ENCODE results near the gene RPH3AL.
"Not testable (repeated sequence)": the region's sequence is repeated elsewhere in the genome, so short reads cannot be mapped to it uniquely, and the experiment has no call there.

The RPH3AL gene

GRCh38 chr17:246226-246625 lies 106.4 kb downstream of the RPH3AL start:
- H3K27ac ChIP-seq: no peak overlapping the region
- no peaks in the 10 kb centered on the region for H3K36me3 ChIP-seq (replicated peaks)
- in situ Hi-C loops (cut with HindIII; ENCODE audit: low pct_ligation_motif_present, low sequenced_read_pairs): no loop called here
- no peak overlapping the region for H3K4me3 ChIP-seq (ENCODE audit: low read depth, low read length)
- DNase-seq: no peak
- no peak for TF ChIP-seq CTCF (IDR thresholded peaks at IDR 0.05; ENCODE audit: low read depth, low read length, missing control alignments)
- H3K27me3 ChIP-seq (replicated peaks): no peaks in the 10 kb centered on the region

GRCh38 chr17:245611-246010 lies 107.0 kb downstream of the RPH3AL start:
- in situ Hi-C loops (cut with HindIII; ENCODE audit: low pct_ligation_motif_present, low sequenced_read_pairs): no loop called here
- no peak for TF ChIP-seq CTCF (IDR thresholded peaks at IDR 0.05; ENCODE audit: low read depth, low read length, missing control alignments)
- H3K27me3 ChIP-seq (replicated peaks): no peaks in the 10 kb centered on the region
- DNase-seq: no peak
- no peak overlapping the region for H3K4me3 ChIP-seq (ENCODE audit: low read depth, low read length)
- no peak overlapping the region for H3K27ac ChIP-seq
- no peaks in the 10 kb centered on the region for H3K36me3 ChIP-seq (replicated peaks)

GRCh38 chr17:245020-245419 lies 107.6 kb downstream of the RPH3AL start:
- Histone ChIP-seq H3K4me3 (ENCODE audit: low read depth, low read length) (no peak overlapping the region), H3K36me3 (replicated peaks) (no peaks in the 10 kb centered on the region), H3K27ac (no peak overlapping the region), H3K27me3 (replicated peaks) (no peaks in the 10 kb centered on the region)
- TF ChIP-seq CTCF (IDR thresholded peaks at IDR 0.05; ENCODE audit: low read depth, low read length, missing control alignments): no peak
- no peak for DNase-seq
- in situ Hi-C loops (cut with HindIII; ENCODE audit: low pct_ligation_motif_present, low sequenced_read_pairs): no loop called here

- H3K27ac ChIP-seq; H3K36me3 ChIP-seq (replicated peaks); H3K4me3 ChIP-seq (ENCODE audit: low read depth, low read length); DNase-seq; in situ Hi-C loops (cut with HindIII; ENCODE audit: low pct_ligation_motif_present, low sequenced_read_pairs); H3K27me3 ChIP-seq (replicated peaks): not testable (repeated sequence)
These were observed 108.7 kb downstream of the RPH3AL start for GRCh38 chr17:243924-244323.

GRCh38 chr17:238964-239259 lies 113.7 kb downstream of the RPH3AL start:
- H3K4me3 ChIP-seq (ENCODE audit: low read depth, low read length): no peak overlapping the region
- H3K27me3 ChIP-seq (replicated peaks): no peaks in the 10 kb centered on the region
- DNase-seq: no peak
- TF ChIP-seq CTCF (IDR thresholded peaks at IDR 0.05; ENCODE audit: low read depth, low read length, missing control alignments): no peak
- in situ Hi-C loops (cut with HindIII; ENCODE audit: low pct_ligation_motif_present, low sequenced_read_pairs): no loop called here
- H3K27ac ChIP-seq: no peak overlapping the region
- no peaks in the 10 kb centered on the region for H3K36me3 ChIP-seq (replicated peaks)

- H3K27ac ChIP-seq: no peak overlapping the region
- TF ChIP-seq CTCF (IDR thresholded peaks at IDR 0.05; ENCODE audit: low read depth, low read length, missing control alignments): no peak
- H3K4me3 ChIP-seq (ENCODE audit: low read depth, low read length): no peak overlapping the region
- in situ Hi-C loops (cut with HindIII; ENCODE audit: low pct_ligation_motif_present, low sequenced_read_pairs): no loop called here
- no peak for DNase-seq
- no peaks in the 10 kb centered on the region for H3K36me3 ChIP-seq (replicated peaks)
- no peaks in the 10 kb centered on the region for H3K27me3 ChIP-seq (replicated peaks)
These were observed 114.3 kb downstream of the RPH3AL start for GRCh38 chr17:238071-238963.

Measured in brain microvascular endothelial cell (primary cell).